HG03342 (cell line): ENCODE results near the gene CDH4.

ENCODE experiments used
- ATAC-seq: cut with Tn5 transposase; IDR thresholded peaks from one replicate; pipeline ENCODE4 v1.9.1; 2021; ENCODE audit warnings: mild to moderate bottlenecking, moderate library complexity; ENCODE audit not compliant: unreplicated experiment

Gene CDH4

GRCh38 chr20:61251529-61252393, at the start of gene CDH4:
CDH4 (plus strand) TSS chr20:61252261.
- ATAC-seq: no peak

DNA sequence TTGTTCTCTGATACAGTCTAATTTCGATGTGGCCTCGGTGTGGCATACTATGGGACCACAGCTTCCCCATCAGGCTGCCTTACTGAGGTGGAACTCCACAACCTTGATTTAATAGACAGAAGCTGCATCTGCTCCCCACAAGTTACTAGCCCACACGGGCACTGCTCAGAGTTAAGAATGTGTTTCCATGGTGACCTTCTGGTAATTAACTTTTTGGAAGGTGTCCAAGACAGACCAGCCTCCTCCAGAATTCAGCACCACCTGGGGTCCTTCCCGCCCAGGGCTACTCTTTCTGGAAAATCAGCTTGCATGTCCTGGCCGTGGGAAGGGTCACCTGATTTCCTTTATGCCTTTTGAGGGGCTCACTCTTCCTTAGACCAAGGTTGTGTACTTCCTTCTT, 48.7 kb upstream of the CDH4 start:
- ATAC-seq: no peak

- no peak for ATAC-seq
Observed at GRCh38 chr20:61204206-61204605, 47.9 kb upstream of the CDH4 start.

- ATAC-seq: no peak
Observed at GRCh38 chr20:61205769-61206168, 46.3 kb upstream of the CDH4 start.

GRCh38 chr20:61210862-61211261, 41.2 kb upstream of the CDH4 start:
- ATAC-seq: no peak

GRCh38 chr20:61217848-61218247, 34.2 kb upstream of the CDH4 start:
- no peak for ATAC-seq

DNA sequence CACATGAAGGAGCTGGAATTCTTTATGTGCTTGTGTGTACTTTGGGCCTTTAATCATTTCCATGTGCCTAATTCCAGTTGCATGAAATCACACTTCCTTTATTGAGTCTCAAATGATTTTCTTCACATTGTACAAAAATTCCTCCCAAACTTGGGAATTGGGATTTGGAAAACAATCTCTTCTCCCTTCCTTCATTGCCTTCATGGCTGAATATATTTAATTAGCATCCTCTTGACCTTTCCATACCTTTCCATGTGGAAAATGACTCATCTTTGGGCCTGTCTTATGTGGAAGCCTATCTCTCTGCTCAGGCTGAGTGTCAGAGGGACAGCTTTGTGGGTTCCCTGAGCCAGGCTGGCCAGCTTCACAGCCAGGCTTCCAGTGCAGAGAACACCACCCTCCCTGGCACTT, 33.0 kb upstream of the CDH4 start:
- ATAC-seq: no peak

DNA sequence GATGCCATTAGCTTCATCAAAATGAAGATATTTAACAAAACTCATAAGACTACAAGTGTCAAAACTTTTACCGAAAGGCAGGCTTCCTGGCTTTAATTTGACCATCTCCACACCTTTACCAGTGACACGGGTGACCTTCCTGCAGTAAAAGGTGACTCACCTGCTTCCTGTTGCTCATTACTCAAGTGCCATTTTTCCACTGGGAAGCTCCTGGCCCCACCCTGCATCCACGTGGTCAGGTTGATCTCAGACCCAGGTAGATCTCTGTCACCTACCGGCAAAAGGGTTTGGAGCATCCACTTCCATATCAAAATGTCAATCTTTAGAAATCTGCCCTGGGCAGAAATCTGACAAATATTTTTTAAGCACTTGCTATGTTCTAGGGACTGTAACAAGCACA, 31.9 kb upstream of the CDH4 start:
- no peak for ATAC-seq

DNA sequence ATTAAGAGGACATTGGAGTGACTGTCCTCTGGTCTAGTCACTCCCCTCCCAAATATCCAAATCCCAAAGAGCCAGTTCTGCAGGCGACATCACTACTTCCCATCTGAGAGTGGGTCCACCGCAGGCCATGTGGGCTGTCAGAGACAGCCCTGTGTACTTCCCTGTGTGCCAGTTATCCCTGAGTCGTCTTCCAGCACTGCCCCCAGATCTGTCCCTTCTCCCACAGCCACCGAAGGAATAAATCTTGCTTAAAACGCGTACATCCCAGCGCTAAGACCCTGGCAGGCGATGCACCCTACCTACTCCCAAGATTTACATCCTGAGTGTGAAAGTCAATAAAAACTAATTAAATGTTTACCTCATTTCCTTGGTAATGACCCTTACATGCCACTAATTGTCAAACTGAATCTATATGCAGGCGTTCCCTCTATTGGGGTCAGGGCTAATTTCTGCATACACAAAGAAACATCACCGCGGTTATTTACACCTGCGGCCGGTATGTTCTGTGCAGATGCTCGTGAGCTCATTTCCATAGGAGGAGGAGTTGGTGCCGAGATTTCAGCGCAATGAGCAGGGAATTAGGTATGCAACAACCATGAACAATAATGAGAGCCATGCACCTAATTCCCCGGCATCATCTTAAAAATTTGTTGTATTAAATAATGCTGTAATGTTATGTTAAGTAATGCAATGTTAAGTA, 31.3 kb upstream of the CDH4 start:
- no peak for ATAC-seq

DNA sequence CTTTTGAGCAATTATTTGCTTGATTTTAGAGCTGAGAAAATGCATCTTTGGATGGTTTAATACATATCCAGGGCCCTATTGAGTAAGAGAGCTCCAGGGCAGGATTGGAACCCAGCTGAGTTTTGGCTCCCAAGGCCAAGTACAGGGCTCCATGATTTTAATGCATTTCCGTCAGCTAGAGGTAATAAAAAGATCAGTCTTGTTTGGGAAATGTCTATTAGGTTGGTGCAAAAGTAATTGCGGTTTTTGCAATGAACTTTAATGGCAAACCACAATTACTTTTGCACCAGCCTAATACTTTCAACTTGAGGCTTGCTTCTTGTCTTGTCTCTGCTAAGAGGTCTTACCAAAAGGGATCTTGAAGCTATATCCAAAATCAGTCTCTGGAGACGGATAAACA, 29.4 kb upstream of the CDH4 start:
- ATAC-seq: no peak

- no peak for ATAC-seq
Observed at GRCh38 chr20:61223121-61223520, 28.9 kb upstream of the CDH4 start.

DNA sequence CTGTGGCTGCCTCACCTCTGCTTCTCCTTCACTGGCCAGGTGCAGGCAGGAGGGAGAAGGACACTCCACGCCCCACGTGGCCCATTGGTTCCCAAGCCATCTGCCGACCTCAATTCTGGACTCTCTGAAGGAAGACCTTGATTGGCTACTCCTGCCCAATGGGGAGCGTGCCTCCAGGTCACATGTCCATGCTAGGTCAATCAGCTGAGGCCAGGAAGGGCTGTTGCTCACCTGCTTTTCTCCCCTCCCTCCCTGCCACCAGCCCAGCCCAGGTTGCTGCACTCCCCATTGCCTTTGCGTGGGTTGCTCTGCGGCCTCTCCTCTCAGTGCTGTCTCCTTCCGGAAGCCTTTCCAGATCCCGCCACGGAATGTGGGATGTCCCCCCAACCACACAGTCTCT, 21.9 kb upstream of the CDH4 start:
- no peak for ATAC-seq

- no peak for ATAC-seq
Observed at GRCh38 chr20:61233590-61233989, 18.5 kb upstream of the CDH4 start.

DNA sequence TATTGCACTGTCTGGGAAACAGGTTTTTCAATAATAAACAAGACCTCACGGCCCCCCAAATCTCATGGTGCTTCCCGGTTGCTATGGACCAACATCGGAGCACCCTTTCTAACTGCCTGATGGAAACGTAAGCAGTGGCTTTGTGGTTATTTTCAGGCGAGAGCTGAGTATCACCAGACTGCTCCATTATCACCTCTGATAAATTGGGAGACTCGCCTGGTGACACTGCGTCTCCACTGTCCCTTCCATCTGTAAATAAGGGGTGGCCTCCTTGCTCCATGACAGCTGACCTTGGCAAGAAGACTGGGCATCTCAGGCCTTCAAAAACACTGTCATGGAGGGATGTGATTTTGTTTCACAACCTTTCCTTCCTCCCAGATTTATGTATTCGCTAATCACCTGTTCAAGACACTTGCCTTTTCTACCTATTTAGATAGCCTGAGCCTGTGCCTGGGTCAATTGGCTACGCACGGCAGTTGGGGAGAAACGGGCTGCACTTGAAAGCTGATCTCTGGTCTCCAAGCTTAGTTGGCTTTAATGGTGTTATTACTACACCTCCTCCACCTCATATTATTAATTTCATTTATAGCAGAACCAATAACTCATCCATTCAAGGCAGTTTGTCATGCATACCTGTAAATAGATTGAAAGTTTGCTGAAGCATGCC, 17.7 kb upstream of the CDH4 start:
- no peak for ATAC-seq

DNA sequence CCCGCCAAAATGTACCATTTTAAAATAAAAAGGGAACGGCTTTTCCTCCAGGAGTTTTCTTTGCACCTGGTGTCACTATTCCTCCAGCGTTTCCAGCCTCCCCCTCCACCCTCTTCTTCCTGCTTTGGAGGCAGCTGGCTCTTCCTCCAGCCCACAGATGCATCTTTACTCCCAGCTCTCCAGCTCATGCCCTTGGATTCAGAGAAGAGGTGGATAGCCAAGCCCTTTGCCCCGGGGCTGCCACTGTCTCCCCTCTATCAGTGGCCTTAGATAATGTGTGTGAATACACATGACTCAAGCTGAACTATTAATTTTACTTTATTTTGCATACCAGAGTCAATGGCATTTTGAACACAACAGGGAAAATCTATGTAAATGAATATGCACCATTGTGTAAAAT, 15.3 kb upstream of the CDH4 start:
- ATAC-seq: no peak

DNA sequence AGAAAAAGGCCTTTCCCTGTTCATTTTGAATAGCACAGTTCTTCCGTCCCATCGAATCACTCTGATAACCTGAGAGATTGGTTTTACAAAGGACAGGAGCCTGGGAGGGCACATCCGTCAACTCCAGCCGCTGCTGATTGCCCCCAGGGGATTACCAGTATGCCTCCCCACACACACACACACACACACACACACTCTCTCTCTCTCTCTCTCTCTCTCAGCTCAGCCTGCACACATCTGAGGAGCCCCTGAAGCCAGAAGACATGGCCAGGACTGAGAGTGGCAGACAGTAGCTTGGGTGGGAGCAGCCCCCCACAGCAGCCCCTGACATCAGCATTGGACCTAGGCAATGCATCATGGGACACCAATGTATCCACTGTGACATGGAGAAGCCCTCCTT, 13.2 kb upstream of the CDH4 start:
- ATAC-seq: no peak

- ATAC-seq: no peak
Observed at GRCh38 chr20:61240814-61241213, 11.2 kb upstream of the CDH4 start.

GRCh38 chr20:61244213-61244612, 7.8 kb upstream of the CDH4 start:
- no peak for ATAC-seq

- ATAC-seq: no peak
Observed at GRCh38 chr20:61246269-61246668, 5.8 kb upstream of the CDH4 start.

DNA sequence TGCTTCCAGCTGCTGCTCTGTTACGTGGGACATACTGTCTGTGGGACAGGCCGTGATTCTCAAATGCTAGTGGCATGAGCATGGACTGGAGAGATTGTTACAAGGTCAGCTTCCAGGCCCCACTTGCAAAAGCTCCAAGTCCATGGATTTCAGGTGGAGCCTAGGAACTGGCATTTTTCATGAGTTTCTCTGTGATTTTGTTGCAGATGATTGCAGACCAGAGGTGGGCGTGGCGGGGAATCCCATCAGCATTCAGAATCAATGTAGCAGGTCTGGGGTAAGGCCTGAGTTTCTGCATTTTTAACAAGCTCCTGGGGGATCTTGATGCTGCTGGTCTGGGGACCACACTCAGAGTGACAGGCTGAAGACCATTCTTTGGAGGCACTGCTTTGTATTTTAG, 2.4 kb upstream of the CDH4 start:
- no peak for ATAC-seq

GRCh38 chr20:61252601-61253263, 671 bp downstream of the CDH4 start:
- no peak for ATAC-seq
